WTC11 (cell line): ENCODE results near the gene JAZF1. TPM values are rescaled to one million over a fixed set of nuclear protein-coding genes. Genes with fewer than 3 reads are reported as not detected.

Source experiments
- ATAC-seq: fragments of 200-7000 bp; cut with Tn5 transposase; 2 replicates; pipeline ENCODE4 v1.10.0; 2021; ENCODE audit warnings: mild to moderate bottlenecking, moderate library complexity
- CTCF ChIA-PET: fragments of 300-600 bp; sonication (Branson Sonifier 250); formaldehyde crosslinking; loops from one replicate; lab custom pipeline; 2021; ENCODE audit warnings: antibody characterized with exemption; lab: Charles Lee
- POLR2A ChIA-PET: fragments of 350-600 bp; sonication (Branson Sonifier 250); formaldehyde crosslinking; loops from one replicate; lab custom pipeline; 2021; ENCODE audit warnings: antibody characterized with exemption; lab: Charles Lee
- DNase-seq: peaks from one replicate; pipeline ENCODE4 v3.0.0; 2021; ENCODE audit warnings: low spot score
- H3K27ac Mint-ChIP-seq: 2 replicates; pipeline ENCODE4 v1.8.0; 2021; ENCODE audit warnings: mixed read lengths
- H3K27me3 Mint-ChIP-seq: 2 replicates; pipeline ENCODE4 v1.8.0; 2021; ENCODE audit warnings: low read depth, mild to moderate bottlenecking, moderate library complexity, mixed read lengths
- H3K36me3 Mint-ChIP-seq: 2 replicates; pipeline ENCODE4 v1.8.0; 2021; ENCODE audit warnings: mixed read lengths
- H3K4me1 Mint-ChIP-seq: 2 replicates; pipeline ENCODE4 v1.8.0; 2022; ENCODE audit warnings: mixed read lengths
- H3K4me3 Mint-ChIP-seq: 2 replicates; pipeline ENCODE4 v1.8.0; 2021; ENCODE audit warnings: mild to moderate bottlenecking, moderate library complexity, mixed read lengths
- H3K9me3 Mint-ChIP-seq: 2 replicates; pipeline ENCODE4 v1.8.0; 2021; ENCODE audit warnings: mixed read lengths
- CTCF ChIP-seq: fragments of 200-600 bp; IDR thresholded peaks from 2 replicates; pipeline ENCODE4 v1.8.0; 2022; ENCODE audit warnings: antibody characterized with exemption
- ESRRA ChIP-seq: sonication (generic); formaldehyde crosslinking; IDR thresholded peaks from 2 replicates; pipeline ENCODE4 v1.8.1; 2022; ENCODE audit warnings: mild to moderate bottlenecking, missing genetic modification reagents, borderline replicate concordance
- MLX ChIP-seq: sonication (generic); formaldehyde crosslinking; IDR thresholded peaks from 2 replicates; pipeline ENCODE4 v1.8.1; 2023; ENCODE audit warnings: mild to moderate bottlenecking, missing genetic modification reagents, moderate library complexity
- NR1H2 ChIP-seq: sonication (generic); formaldehyde crosslinking; IDR thresholded peaks from 2 replicates; pipeline ENCODE4 v1.9.0; 2021; ENCODE audit warnings: mild to moderate bottlenecking, moderate library complexity, missing genetic modification reagents
- SP1 ChIP-seq: sonication (generic); formaldehyde crosslinking; conservative IDR thresholded peaks from 2 replicates; pipeline ENCODE4 v1.8.1; 2022; ENCODE audit warnings: missing genetic modification reagents
- ZBTB21 ChIP-seq: sonication (generic); formaldehyde crosslinking; IDR thresholded peaks from 2 replicates; pipeline ENCODE4 v1.8.1; 2023; ENCODE audit warnings: mild to moderate bottlenecking, missing genetic modification reagents, borderline replicate concordance
- ZNF138 ChIP-seq: sonication (generic); formaldehyde crosslinking; conservative IDR thresholded peaks from 2 replicates; pipeline ENCODE4 v1.8.1; 2022; ENCODE audit warnings: mild to moderate bottlenecking, moderate library complexity, missing genetic modification reagents
- ZNF416 ChIP-seq: fragments of 250-450 bp; sonication (Bioruptor Pico); IDR thresholded peaks from 2 replicates; pipeline ENCODE4 v1.9.0; 2021; ENCODE audit warnings: mild to moderate bottlenecking, inconsistent platforms
- total RNA-seq: library from RNA; stranded (reverse); gene quantifications from 3 replicates; pipeline ENCODE4 v1.2.3, GENCODE V29; 2021
- TF ChIP-seq, protein P1 (sequence below): fragments of 250-450 bp; sonication (Bioruptor Pico); IDR thresholded peaks from 2 replicates; pipeline ENCODE4 v1.9.0; 2021; ENCODE audit warnings: mild to moderate bottlenecking
- TF ChIP-seq, protein P2 (sequence below): sonication (generic); formaldehyde crosslinking; IDR thresholded peaks from 2 replicates; pipeline ENCODE4 v1.8.0; 2022; ENCODE audit warnings: mild to moderate bottlenecking, missing genetic modification reagents
- TF ChIP-seq, protein P3 (sequence below): fragments of 250-450 bp; sonication (Bioruptor Pico); IDR thresholded peaks from 2 replicates; pipeline ENCODE4 v1.9.0; 2021; ENCODE audit warnings: mild to moderate bottlenecking, borderline replicate concordance

Gene JAZF1
- total RNA-seq, 1 experiment from 2014 or later, result 19.0 TPM

DNA sequence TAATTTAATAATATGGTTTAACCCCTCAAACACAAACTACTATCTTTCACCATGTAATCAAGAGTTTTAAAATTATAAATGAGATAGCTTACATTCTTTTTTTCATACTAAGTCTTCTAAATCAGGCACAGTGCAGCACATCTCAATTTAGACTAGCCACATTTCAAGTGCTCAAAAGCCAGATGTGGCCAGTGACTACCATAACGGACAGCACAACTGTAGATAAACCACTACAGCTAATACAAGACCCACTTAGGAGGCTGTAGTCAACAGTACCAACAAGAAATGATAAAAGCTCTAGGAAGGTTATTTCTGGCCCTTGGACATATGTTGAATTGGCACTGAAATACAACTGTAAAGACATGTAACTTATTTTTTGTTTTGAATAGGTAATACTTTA is 65.3 kb downstream of the JAZF1 start (continued):
- TF ChIP-seq, protein P1, sequence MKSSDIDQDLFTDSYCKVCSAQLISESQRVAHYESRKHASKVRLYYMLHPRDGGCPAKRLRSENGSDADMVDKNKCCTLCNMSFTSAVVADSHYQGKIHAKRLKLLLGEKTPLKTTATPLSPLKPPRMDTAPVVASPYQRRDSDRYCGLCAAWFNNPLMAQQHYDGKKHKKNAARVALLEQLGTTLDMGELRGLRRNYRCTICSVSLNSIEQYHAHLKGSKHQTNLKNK (CRISPR knock-in tag), result no peak
- TF ChIP-seq ZNF138 (CRISPR knock-in tag), result no peak
- no peak for TF ChIP-seq CTCF

GRCh38 chr7:28114056-28114455 is 66.5 kb downstream of the JAZF1 start:
- H3K4me1 Mint-ChIP-seq, result no peaks in the 10 kb centered on the region
- ChIA-PET POLR2A (no interaction called here), CTCF (interaction anchor here (1.3 to 1.7 kb wide), 2 partner anchors 20 to 52 kb away, joined by 3 to 8 read pairs; no protein-coding TSS in a partner anchor)
- H3K27me3 Mint-ChIP-seq, result no peaks in the 10 kb centered on the region
- TF ChIP-seq MLX (CRISPR knock-in tag), result no peak
- TF ChIP-seq, protein P2, sequence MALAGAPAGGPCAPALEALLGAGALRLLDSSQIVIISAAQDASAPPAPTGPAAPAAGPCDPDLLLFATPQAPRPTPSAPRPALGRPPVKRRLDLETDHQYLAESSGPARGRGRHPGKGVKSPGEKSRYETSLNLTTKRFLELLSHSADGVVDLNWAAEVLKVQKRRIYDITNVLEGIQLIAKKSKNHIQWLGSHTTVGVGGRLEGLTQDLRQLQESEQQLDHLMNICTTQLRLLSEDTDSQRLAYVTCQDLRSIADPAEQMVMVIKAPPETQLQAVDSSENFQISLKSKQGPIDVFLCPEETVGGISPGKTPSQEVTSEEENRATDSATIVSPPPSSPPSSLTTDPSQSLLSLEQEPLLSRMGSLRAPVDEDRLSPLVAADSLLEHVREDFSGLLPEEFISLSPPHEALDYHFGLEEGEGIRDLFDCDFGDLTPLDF (CRISPR knock-in tag), result no peak
- TF ChIP-seq ESRRA, result no peak
- TF ChIP-seq ZNF416 (CRISPR knock-in tag), result no peak
- TF ChIP-seq ZBTB21 (CRISPR knock-in tag), result no peak
- TF ChIP-seq SP1, result no peak
- TF ChIP-seq CTCF, result no peak
- TF ChIP-seq, protein P3, sequence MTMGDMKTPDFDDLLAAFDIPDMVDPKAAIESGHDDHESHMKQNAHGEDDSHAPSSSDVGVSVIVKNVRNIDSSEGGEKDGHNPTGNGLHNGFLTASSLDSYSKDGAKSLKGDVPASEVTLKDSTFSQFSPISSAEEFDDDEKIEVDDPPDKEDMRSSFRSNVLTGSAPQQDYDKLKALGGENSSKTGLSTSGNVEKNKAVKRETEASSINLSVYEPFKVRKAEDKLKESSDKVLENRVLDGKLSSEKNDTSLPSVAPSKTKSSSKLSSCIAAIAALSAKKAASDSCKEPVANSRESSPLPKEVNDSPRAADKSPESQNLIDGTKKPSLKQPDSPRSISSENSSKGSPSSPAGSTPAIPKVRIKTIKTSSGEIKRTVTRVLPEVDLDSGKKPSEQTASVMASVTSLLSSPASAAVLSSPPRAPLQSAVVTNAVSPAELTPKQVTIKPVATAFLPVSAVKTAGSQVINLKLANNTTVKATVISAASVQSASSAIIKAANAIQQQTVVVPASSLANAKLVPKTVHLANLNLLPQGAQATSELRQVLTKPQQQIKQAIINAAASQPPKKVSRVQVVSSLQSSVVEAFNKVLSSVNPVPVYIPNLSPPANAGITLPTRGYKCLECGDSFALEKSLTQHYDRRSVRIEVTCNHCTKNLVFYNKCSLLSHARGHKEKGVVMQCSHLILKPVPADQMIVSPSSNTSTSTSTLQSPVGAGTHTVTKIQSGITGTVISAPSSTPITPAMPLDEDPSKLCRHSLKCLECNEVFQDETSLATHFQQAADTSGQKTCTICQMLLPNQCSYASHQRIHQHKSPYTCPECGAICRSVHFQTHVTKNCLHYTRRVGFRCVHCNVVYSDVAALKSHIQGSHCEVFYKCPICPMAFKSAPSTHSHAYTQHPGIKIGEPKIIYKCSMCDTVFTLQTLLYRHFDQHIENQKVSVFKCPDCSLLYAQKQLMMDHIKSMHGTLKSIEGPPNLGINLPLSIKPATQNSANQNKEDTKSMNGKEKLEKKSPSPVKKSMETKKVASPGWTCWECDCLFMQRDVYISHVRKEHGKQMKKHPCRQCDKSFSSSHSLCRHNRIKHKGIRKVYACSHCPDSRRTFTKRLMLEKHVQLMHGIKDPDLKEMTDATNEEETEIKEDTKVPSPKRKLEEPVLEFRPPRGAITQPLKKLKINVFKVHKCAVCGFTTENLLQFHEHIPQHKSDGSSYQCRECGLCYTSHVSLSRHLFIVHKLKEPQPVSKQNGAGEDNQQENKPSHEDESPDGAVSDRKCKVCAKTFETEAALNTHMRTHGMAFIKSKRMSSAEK (CRISPR knock-in tag), result no peak
- TF ChIP-seq NR1H2, result no peak
- DNase-seq (no peak), ATAC-seq (no peak)
- H3K27ac Mint-ChIP-seq, result no peak overlapping the region
- H3K9me3 Mint-ChIP-seq, result no peaks in the 10 kb centered on the region
- H3K4me3 Mint-ChIP-seq, result no peak overlapping the region
- H3K36me3 Mint-ChIP-seq, result peaks cover 3% of the 10 kb centered on the region; the same call in 1 of the 2 replicates
